ENCODE measurements around the gene LHCGR. TPM values are rescaled to one million over a fixed set of nuclear protein-coding genes. Genes with fewer than 3 reads are reported as not detected.

The LHCGR gene
- total and polyA plus RNA-seq, 2 experiments from 2014 or later, result 0.23 TPM; not detected in 1

DNA sequence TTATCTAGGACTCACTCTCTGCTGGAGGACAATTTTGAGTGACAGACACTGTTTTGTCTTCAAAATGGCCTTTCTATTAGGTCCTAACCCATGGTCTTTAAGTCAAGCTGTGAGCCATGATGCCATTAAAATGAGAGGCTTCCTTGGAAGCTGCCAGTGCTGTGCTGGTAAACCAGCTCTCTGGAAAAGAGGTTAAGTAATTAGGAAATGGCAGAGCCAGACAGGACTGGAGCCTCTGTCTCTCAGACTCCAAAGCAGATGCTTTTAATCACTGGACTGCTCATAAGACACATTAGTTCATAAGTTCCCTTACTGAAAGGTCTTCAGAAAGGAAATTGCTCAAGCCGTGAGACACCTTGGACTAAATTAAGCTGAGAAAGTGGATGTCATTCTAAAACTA is 25.8 kb upstream of the LHCGR start:
- 61% methylated on average over 1 of the region's 1 CpG for WGBS (ENCODE audit: low lambda C conversion rate, missing lambda C conversion rate)
- no peaks in the 10 kb centered on the region for H3K9me2 ChIP-seq (replicated peaks; ENCODE audit: insufficient read depth)

DNA sequence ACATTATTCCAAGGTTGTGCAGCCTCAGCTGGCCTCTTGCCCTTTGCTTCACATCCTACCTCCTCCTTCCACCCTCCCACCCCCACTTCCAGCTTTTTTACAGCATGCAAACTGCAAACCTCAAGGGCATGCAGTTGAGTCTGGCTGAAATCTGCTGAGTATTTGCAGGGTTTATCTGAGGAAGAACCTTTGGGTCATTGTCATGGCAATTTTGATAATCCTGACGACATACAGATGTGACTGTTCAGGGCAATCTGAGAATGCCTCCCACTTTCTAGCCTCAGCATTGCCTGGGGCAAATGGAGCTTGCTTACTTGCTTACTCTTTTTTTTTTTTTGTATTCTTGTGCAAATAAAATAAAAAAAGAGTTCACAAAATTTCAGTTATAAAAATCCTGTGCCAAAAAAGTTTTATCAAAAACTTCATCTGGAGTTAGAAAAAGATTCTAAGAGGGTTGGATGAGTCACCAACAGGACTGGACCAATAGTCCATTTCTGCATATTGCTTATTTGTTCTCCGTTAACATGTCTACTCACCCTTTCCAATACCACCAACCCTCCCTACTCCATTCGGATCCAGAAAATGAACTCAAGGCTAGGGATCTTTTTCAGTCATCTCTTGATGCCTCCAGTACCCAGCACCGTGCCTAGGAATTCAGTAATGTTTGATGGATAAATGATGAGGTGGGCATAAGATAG is 23.6 kb upstream of the LHCGR start:
- WGBS (ENCODE audit: low lambda C conversion rate, missing lambda C conversion rate), result 67% methylated on average over 4 of the region's 4 CpGs
- H3K9me2 ChIP-seq (replicated peaks; ENCODE audit: insufficient read depth), result no peaks in the 10 kb centered on the region
- no peak for DNase-seq (ENCODE audit: low spot score)
- no peaks in the 10 kb centered on the region for H3K9me3 ChIP-seq (ENCODE audit: low read depth)
- H3K27me3 ChIP-seq, result no peaks in the 10 kb centered on the region
- H3K4me1 ChIP-seq (ENCODE audit: insufficient read depth), result no peaks in the 10 kb centered on the region
- no peaks in the 10 kb centered on the region for H4K20me1 ChIP-seq (ENCODE audit: insufficient read depth, poor library complexity, severe bottlenecking)
- TF ChIP-seq, protein P1, sequence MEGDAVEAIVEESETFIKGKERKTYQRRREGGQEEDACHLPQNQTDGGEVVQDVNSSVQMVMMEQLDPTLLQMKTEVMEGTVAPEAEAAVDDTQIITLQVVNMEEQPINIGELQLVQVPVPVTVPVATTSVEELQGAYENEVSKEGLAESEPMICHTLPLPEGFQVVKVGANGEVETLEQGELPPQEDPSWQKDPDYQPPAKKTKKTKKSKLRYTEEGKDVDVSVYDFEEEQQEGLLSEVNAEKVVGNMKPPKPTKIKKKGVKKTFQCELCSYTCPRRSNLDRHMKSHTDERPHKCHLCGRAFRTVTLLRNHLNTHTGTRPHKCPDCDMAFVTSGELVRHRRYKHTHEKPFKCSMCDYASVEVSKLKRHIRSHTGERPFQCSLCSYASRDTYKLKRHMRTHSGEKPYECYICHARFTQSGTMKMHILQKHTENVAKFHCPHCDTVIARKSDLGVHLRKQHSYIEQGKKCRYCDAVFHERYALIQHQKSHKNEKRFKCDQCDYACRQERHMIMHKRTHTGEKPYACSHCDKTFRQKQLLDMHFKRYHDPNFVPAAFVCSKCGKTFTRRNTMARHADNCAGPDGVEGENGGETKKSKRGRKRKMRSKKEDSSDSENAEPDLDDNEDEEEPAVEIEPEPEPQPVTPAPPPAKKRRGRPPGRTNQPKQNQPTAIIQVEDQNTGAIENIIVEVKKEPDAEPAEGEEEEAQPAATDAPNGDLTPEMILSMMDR (IDR thresholded peaks at IDR 0.05; ENCODE audit: poor library complexity), result no peak
- TF ChIP-seq EZH2 (IDR thresholded peaks at IDR 0.05; ENCODE audit: borderline replicate concordance) (no peak), EZH2phosphoT487 (IDR thresholded peaks at IDR 0.05; ENCODE audit: low read depth, severe bottlenecking, unreplicated experiment) (no peak)
- no peaks in the 10 kb centered on the region for H3K36me3 ChIP-seq (replicated peaks; ENCODE audit: insufficient read depth, low read depth)
- no peak overlapping the region for H3K4me3 ChIP-seq
- H3K4me2 ChIP-seq, result no peak overlapping the region
- no peak overlapping the region for H2AFZ ChIP-seq
- H3K79me2 ChIP-seq, result no peaks in the 10 kb centered on the region
- H3K27ac ChIP-seq, result no peak overlapping the region

More for the DNA sequence above, 25.8 kb upstream of the LHCGR start:
- H3K4me3 ChIP-seq, result no peak overlapping the region
- H3K9me3 ChIP-seq (ENCODE audit: low read depth), result no peaks in the 10 kb centered on the region
- no peaks in the 10 kb centered on the region for H3K27me3 ChIP-seq
- no peaks in the 10 kb centered on the region for H4K20me1 ChIP-seq (ENCODE audit: insufficient read depth, poor library complexity, severe bottlenecking)
- DNase-seq (ENCODE audit: low spot score), result no peak
- no peak for TF ChIP-seq EZH2 (IDR thresholded peaks at IDR 0.05; ENCODE audit: borderline replicate concordance)
- no peak for TF ChIP-seq EZH2phosphoT487 (IDR thresholded peaks at IDR 0.05; ENCODE audit: low read depth, severe bottlenecking, unreplicated experiment)
- TF ChIP-seq, protein P1 (IDR thresholded peaks at IDR 0.05; ENCODE audit: poor library complexity), result no peak
- no peak overlapping the region for H3K27ac ChIP-seq
- no peak overlapping the region for H2AFZ ChIP-seq
- no peaks in the 10 kb centered on the region for H3K36me3 ChIP-seq (replicated peaks; ENCODE audit: insufficient read depth, low read depth)
- H3K4me1 ChIP-seq (ENCODE audit: insufficient read depth), result no peaks in the 10 kb centered on the region
- H3K4me2 ChIP-seq, result no peak overlapping the region
- no peaks in the 10 kb centered on the region for H3K79me2 ChIP-seq

DNA sequence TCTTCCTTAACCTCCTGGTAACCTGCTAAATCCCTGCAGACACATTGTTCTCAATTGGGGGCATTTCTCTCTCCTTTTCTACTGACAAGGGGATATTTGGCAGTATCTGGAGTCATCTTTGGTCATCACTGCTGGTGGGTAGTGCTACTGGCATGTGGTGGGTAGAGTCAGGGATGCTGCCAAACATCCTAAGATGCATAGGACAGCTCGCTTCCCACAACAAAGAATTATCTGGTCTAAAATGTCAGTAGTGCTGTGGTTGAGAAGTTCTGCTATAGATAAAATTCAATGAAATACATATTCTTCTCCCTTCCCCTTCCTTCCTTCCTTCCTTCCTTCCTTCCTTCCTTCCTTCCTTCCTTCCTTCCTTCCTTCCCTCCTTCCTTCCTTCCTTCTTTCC is 18.7 kb upstream of the LHCGR start:
- DNase-seq (ENCODE audit: low spot score), result no peak
- H3K4me3 ChIP-seq, result no peak overlapping the region
- H3K9me2 ChIP-seq (replicated peaks; ENCODE audit: insufficient read depth), result no peaks in the 10 kb centered on the region
- no peaks in the 10 kb centered on the region for H3K79me2 ChIP-seq
- no peak overlapping the region for H2AFZ ChIP-seq
- no peaks in the 10 kb centered on the region for H3K4me1 ChIP-seq (ENCODE audit: insufficient read depth)
- no peaks in the 10 kb centered on the region for H4K20me1 ChIP-seq (ENCODE audit: insufficient read depth, poor library complexity, severe bottlenecking)
- no peaks in the 10 kb centered on the region for H3K36me3 ChIP-seq (replicated peaks; ENCODE audit: insufficient read depth, low read depth)
- 85% methylated on average over 1 of the region's 1 CpG for WGBS (ENCODE audit: low lambda C conversion rate, missing lambda C conversion rate)
- TF ChIP-seq, protein P1 (IDR thresholded peaks at IDR 0.05; ENCODE audit: poor library complexity), result no peak
- TF ChIP-seq EZH2phosphoT487 (IDR thresholded peaks at IDR 0.05; ENCODE audit: low read depth, severe bottlenecking, unreplicated experiment), result no peak
- TF ChIP-seq EZH2 (IDR thresholded peaks at IDR 0.05; ENCODE audit: borderline replicate concordance), result no peak
- no peaks in the 10 kb centered on the region for H3K27me3 ChIP-seq
- H3K27ac ChIP-seq, result no peak overlapping the region
- no peak overlapping the region for H3K4me2 ChIP-seq
- no peaks in the 10 kb centered on the region for H3K9me3 ChIP-seq (ENCODE audit: low read depth)

Data from hepatocyte (in vitro differentiated cells).